DND-41 (cell line): ENCODE data around the gene CBY1.

Experiments used
- ATAC-seq: fragments of 200-7000 bp; cut with Tn5 transposase; 3 replicates; pipeline ENCODE4 v1.9.1; 2021; ENCODE audit warnings: low read depth; ENCODE audit not compliant: insufficient read depth
- DNase-seq: peaks from one replicate; pipeline ENCODE4 v3.0.0-alpha.2; 2020
- H2AFZ ChIP-seq: 2 replicates; pipeline ENCODE4 v1.6.0; 2012; ENCODE audit warnings: low read depth, low read length
- H3K27ac ChIP-seq: 2 replicates; pipeline ENCODE4 v1.5.1; 2012; ENCODE audit warnings: low read length, inconsistent platforms
- H3K27me3 ChIP-seq: fragments of 200-600 bp; sonication (generic); 2 replicates; pipeline ENCODE4 v1.6.0; 2012; ENCODE audit warnings: low read length, mild to moderate bottlenecking, inconsistent platforms; ENCODE audit not compliant: insufficient read depth, poor library complexity
- H3K36me3 ChIP-seq: 2 replicates; pipeline ENCODE4 v1.5.1; 2012; ENCODE audit warnings: low read length, inconsistent platforms; ENCODE audit not compliant: insufficient read depth
- H3K4me1 ChIP-seq: 2 replicates; pipeline ENCODE4 v1.5.1; 2012; ENCODE audit warnings: mild to moderate bottlenecking, low read length; ENCODE audit not compliant: insufficient read depth
- H3K4me2 ChIP-seq: 2 replicates; pipeline ENCODE4 v1.6.0; 2012; ENCODE audit warnings: mild to moderate bottlenecking, moderate library complexity, low read length, inconsistent platforms; ENCODE audit not compliant: insufficient read depth
- H3K4me3 ChIP-seq, 2 experiments: fragments of 200-600 bp in 1 of 2; shearing (Covaris generic) in 1 of 2; 2 replicates each; pipeline ENCODE4 v1.5.1; 2012 to 2016; ENCODE audit warnings: inconsistent platforms in 2 of 2, low read length in 2 of 2, mild to moderate bottlenecking in 2 of 2, low read depth in 1 of 2, moderate library complexity in 1 of 2
- H3K79me2 ChIP-seq: 2 replicates; pipeline ENCODE4 v1.6.0; 2012; ENCODE audit warnings: low read length, inconsistent platforms; ENCODE audit not compliant: insufficient read depth
- H3K9ac ChIP-seq: 2 replicates; pipeline ENCODE4 v1.6.0; 2012; ENCODE audit warnings: low read depth, mild to moderate bottlenecking, inconsistent platforms, low read length, moderate library complexity
- H3K9me3 ChIP-seq: 2 replicates; pipeline ENCODE4 v1.5.1; 2012; ENCODE audit warnings: low read length, moderate library complexity, mild to moderate bottlenecking, inconsistent platforms; ENCODE audit not compliant: insufficient read depth, severe bottlenecking
- H4K20me1 ChIP-seq: 2 replicates; pipeline ENCODE4 v1.6.0; 2012; ENCODE audit warnings: low read length; ENCODE audit not compliant: insufficient read depth
- EZH2 ChIP-seq: IDR thresholded peaks from 3 replicates; pipeline ENCODE4 v1.6.1; 2012; ENCODE audit warnings: borderline replicate concordance, low read depth, mild to moderate bottlenecking, moderate library complexity, low read length, inconsistent platforms; ENCODE audit not compliant: severe bottlenecking
- TF ChIP-seq, protein P1 (sequence below): IDR thresholded peaks from 2 replicates; pipeline ENCODE4 v1.5.1; 2012; ENCODE audit warnings: borderline replicate concordance, low read length, moderate library complexity, mild to moderate bottlenecking; ENCODE audit not compliant: poor library complexity, severe bottlenecking; ENCODE audit errors: extremely low read depth

Gene CBY1

DNA sequence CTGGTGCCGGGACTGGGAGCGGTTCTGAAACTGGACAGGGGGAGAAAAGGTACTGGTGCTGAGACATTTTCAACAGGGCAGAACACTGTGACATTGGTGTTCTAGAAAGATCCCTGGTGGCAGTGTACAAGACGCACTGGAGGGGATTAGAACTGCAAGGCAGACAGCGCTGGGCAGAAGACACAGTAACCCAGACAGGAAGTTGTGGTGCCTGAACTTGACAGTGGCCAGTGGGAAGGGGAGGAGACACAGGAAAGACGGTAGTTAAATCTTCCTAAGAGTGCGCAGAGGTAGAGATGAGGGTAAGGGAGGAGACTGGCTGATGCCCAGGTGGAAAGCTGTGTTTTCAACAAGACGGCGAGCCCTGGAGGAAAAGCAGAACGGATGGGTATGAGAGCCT lies 24.7 kb upstream of the CBY1 start:
- no peaks in the 10 kb centered on the region for H4K20me1 ChIP-seq

DNA sequence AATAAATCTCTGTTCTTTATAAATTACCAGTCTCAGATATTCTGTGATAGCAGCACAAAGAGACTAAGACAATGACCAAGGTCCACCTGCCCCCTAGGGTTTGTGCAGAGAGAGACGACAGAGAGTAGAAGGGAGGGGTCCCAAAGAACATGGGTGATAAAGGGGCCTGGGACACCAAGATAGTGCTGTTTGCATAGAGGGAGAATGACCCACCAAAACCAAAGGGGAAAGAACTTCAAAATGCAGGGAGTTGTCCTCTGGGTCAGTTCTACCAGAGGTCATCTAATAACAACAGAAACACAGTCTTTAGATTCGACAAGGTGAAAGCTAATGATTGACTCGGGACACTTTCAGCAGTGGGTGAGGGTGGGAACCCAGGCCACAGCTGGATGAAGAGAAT lies 23.9 kb upstream of the CBY1 start:
- DNase-seq (no peak), ATAC-seq (no peak)
- TF ChIP-seq EZH2, result no peak
- TF ChIP-seq, protein P1, sequence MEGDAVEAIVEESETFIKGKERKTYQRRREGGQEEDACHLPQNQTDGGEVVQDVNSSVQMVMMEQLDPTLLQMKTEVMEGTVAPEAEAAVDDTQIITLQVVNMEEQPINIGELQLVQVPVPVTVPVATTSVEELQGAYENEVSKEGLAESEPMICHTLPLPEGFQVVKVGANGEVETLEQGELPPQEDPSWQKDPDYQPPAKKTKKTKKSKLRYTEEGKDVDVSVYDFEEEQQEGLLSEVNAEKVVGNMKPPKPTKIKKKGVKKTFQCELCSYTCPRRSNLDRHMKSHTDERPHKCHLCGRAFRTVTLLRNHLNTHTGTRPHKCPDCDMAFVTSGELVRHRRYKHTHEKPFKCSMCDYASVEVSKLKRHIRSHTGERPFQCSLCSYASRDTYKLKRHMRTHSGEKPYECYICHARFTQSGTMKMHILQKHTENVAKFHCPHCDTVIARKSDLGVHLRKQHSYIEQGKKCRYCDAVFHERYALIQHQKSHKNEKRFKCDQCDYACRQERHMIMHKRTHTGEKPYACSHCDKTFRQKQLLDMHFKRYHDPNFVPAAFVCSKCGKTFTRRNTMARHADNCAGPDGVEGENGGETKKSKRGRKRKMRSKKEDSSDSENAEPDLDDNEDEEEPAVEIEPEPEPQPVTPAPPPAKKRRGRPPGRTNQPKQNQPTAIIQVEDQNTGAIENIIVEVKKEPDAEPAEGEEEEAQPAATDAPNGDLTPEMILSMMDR, result no peak
- H3K27me3 ChIP-seq, result no peaks in the 10 kb centered on the region
- H3K27ac ChIP-seq, result no peak overlapping the region
- no peak overlapping the region for H3K4me2 ChIP-seq
- H3K9me3 ChIP-seq, result no peaks in the 10 kb centered on the region
- no peak overlapping the region for H3K9ac ChIP-seq
- H4K20me1 ChIP-seq, result no peaks in the 10 kb centered on the region
- no peak overlapping the region for H3K4me3 ChIP-seq
- no peaks in the 10 kb centered on the region; the same call in 1 of the 2 replicates for H3K36me3 ChIP-seq
- no peak overlapping the region for H2AFZ ChIP-seq
- H3K4me1 ChIP-seq, result no peaks in the 10 kb centered on the region; the same call in 1 of the 2 replicates
- H3K79me2 ChIP-seq, result no peaks in the 10 kb centered on the region

More for the DNA sequence above, 24.7 kb upstream of the CBY1 start:
- Histone ChIP-seq H3K4me3 (no peak overlapping the region), H3K36me3 (no peaks in the 10 kb centered on the region; the same call in 1 of the 2 replicates), H3K4me1 (no peaks in the 10 kb centered on the region; the same call in 1 of the 2 replicates), H3K79me2 (no peaks in the 10 kb centered on the region), H2AFZ (no peak overlapping the region), H3K27ac (0 out of 2 replicates have a peak overlapping the region, but pooled peaks have one; percentile 19), H3K27me3 (no peaks in the 10 kb centered on the region), H3K9ac (no peak overlapping the region), H3K4me2 (no peak overlapping the region), H3K9me3 (no peaks in the 10 kb centered on the region)
- peak; percentile 13 for DNase-seq
- TF ChIP-seq, protein P1, result no peak
- TF ChIP-seq EZH2, result no peak
- ATAC-seq, result peak; percentile 68

DNA sequence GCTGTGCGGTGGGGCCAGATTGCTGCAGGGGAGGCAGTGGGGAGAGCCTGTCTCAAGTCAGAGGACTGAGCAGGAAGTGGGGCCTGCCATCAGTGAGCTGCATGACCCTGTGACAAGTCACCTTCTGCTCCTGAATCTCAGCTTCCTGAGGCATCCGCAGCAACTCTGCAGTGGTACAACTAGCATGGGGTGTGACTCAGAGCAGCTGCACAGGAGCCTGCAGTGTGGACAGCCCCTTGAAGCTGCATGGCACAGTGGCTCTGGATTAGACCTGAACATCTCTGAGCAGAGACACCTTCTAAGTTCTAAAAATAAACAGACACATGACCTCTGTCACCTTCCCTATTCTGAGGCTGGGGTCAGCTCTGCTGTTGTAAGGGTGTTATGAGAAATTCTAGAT lies 18.2 kb upstream of the CBY1 start:
- Histone ChIP-seq H3K4me3 (no peak overlapping the region), H2AFZ (no peak overlapping the region), H3K9me3 (no peaks in the 10 kb centered on the region), H3K27ac (no peak overlapping the region), H4K20me1 (no peaks in the 10 kb centered on the region), H3K79me2 (no peaks in the 10 kb centered on the region), H3K9ac (no peak overlapping the region), H3K4me2 (no peak overlapping the region), H3K27me3 (no peaks in the 10 kb centered on the region), H3K36me3 (no peaks in the 10 kb centered on the region), H3K4me1 (no peaks in the 10 kb centered on the region)
- 0 out of 3 replicates have a peak, but pooled peaks have one; percentile 27 for ATAC-seq
- no peak for DNase-seq
- TF ChIP-seq, protein P1, result no peak
- no peak for TF ChIP-seq EZH2

DNA sequence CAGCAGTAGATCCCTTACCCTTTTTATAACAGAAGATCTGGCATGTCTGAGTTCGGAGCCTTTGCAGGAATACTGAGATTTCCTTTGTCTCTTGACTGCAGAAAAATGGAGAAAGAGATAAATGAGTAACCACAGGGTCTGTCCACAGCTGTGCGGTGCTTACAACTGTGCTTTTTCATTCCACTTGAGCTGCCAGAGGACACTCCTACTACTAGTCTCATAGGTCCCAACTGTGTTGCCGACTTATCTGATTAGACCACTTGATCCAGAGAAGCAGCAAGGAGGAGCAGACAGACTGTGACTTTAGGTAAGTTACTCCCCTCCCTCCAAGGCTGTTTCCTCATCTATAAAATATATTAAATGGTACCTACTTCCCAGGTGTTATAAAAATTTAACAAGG lies 17.7 kb upstream of the CBY1 start:
- no peak overlapping the region for H3K4me3 ChIP-seq
- H3K79me2 ChIP-seq, result no peaks in the 10 kb centered on the region
- H3K9ac ChIP-seq, result no peak overlapping the region
- no peak overlapping the region for H3K4me2 ChIP-seq
- TF ChIP-seq, protein P1, result no peak
- H3K9me3 ChIP-seq, result no peaks in the 10 kb centered on the region
- H3K27ac ChIP-seq, result no peak overlapping the region
- no peaks in the 10 kb centered on the region for H3K4me1 ChIP-seq
- ATAC-seq, result no peak
- H4K20me1 ChIP-seq, result no peaks in the 10 kb centered on the region
- no peaks in the 10 kb centered on the region for H3K27me3 ChIP-seq
- no peaks in the 10 kb centered on the region for H3K36me3 ChIP-seq
- no peak for DNase-seq
- H2AFZ ChIP-seq, result no peak overlapping the region
